H9 (cell line): ENCODE results near the gene MAST1. TPM values are rescaled to one million over a fixed set of nuclear protein-coding genes. Genes with fewer than 3 reads are reported as not detected.

Source experiments
- DNase-seq: peaks from one replicate; pipeline ENCODE4 v3.0.0-alpha.2; 2017
- H2AFZ ChIP-seq: one replicate; pipeline ENCODE4 v1.6.1; 2013; ENCODE audit warnings: mild to moderate bottlenecking, low read length, control low read depth, moderate library complexity
- H2AK5ac ChIP-seq: 2 replicates; pipeline ENCODE4 v1.6.1; 2013; ENCODE audit warnings: low read length, control low read depth, mixed read lengths; ENCODE audit not compliant: insufficient read length
- H2BK120ac ChIP-seq: one replicate; pipeline ENCODE4 v1.6.1; 2013; ENCODE audit warnings: low read depth, mild to moderate bottlenecking, low read length, control low read depth, inconsistent platforms; ENCODE audit not compliant: poor library complexity, severe bottlenecking
- H2BK12ac ChIP-seq: 2 replicates; pipeline ENCODE4 v1.6.1; 2013; ENCODE audit warnings: low read length, control low read depth, mixed read lengths, low read depth; ENCODE audit not compliant: insufficient read length
- H2BK15ac ChIP-seq: 2 replicates; pipeline ENCODE4 v1.6.1; 2013; ENCODE audit warnings: low read depth, low read length, control low read depth
- H2BK20ac ChIP-seq: one replicate; pipeline ENCODE4 v1.6.1; 2013; ENCODE audit warnings: low read depth, mild to moderate bottlenecking, low read length, control low read depth, inconsistent platforms; ENCODE audit not compliant: poor library complexity, severe bottlenecking
- H2BK5ac ChIP-seq: 2 replicates; pipeline ENCODE4 v1.6.1; 2013; ENCODE audit warnings: low read length, control low read depth, mixed read lengths; ENCODE audit not compliant: insufficient read length
- H3K14ac ChIP-seq: 2 replicates; pipeline ENCODE4 v1.6.1; 2013; ENCODE audit warnings: low read length, control low read depth; ENCODE audit not compliant: insufficient read depth
- H3K18ac ChIP-seq: 2 replicates; pipeline ENCODE4 v1.6.1; 2013; ENCODE audit warnings: low read depth, mild to moderate bottlenecking, mixed read lengths, low read length, control low read depth; ENCODE audit not compliant: insufficient read length
- H3K23ac ChIP-seq: 2 replicates; pipeline ENCODE4 v1.6.1; 2013; ENCODE audit warnings: low read length, control low read depth, mixed read lengths, low read depth; ENCODE audit not compliant: insufficient read length
- H3K23me2 ChIP-seq: 2 replicates; pipeline ENCODE4 v1.6.1; 2013; ENCODE audit warnings: low read depth, mild to moderate bottlenecking, mixed read lengths, low read length, control low read depth; ENCODE audit not compliant: insufficient read length, poor library complexity, severe bottlenecking
- H3K27ac ChIP-seq: 2 replicates; pipeline ENCODE4 v1.5.1; 2013; ENCODE audit warnings: low read length, control low read depth, mixed read lengths, low read depth; ENCODE audit not compliant: insufficient read length
- H3K27me3 ChIP-seq: 2 replicates; pipeline ENCODE4 v1.6.1; 2013; ENCODE audit warnings: low read length, control low read depth, inconsistent platforms; ENCODE audit not compliant: insufficient read depth
- H3K4ac ChIP-seq: 2 replicates; pipeline ENCODE4 v1.6.1; 2013; ENCODE audit warnings: low read depth, mild to moderate bottlenecking, control low read depth, inconsistent platforms, low read length, moderate library complexity
- H3K4me1 ChIP-seq: 2 replicates; pipeline ENCODE4 v1.6.1; 2013; ENCODE audit warnings: low read length, control low read depth, inconsistent platforms; ENCODE audit not compliant: insufficient read depth
- H3K4me2 ChIP-seq: 2 replicates; pipeline ENCODE4 v1.6.1; 2013; ENCODE audit warnings: low read length, control low read depth, mixed read lengths; ENCODE audit not compliant: insufficient read length, insufficient read depth
- H3K56ac ChIP-seq: 2 replicates; pipeline ENCODE4 v1.6.1; 2013; ENCODE audit warnings: low read depth, mild to moderate bottlenecking, mixed read lengths, low read length, control low read depth; ENCODE audit not compliant: insufficient read length
- H3K79me1 ChIP-seq: 2 replicates; pipeline ENCODE4 v1.6.1; 2013; ENCODE audit warnings: low read depth, mild to moderate bottlenecking, moderate library complexity, low read length, control low read depth, inconsistent platforms; ENCODE audit not compliant: insufficient read depth, poor library complexity, severe bottlenecking
- H3K79me2 ChIP-seq: 2 replicates; pipeline ENCODE4 v1.6.1; 2013; ENCODE audit warnings: low read length, control low read depth, inconsistent platforms; ENCODE audit not compliant: insufficient read depth
- H3K9ac ChIP-seq: 2 replicates; pipeline ENCODE4 v1.6.1; 2013; ENCODE audit warnings: low read length, control low read depth, mixed read lengths; ENCODE audit not compliant: insufficient read length; ENCODE audit errors: extremely low read depth
- H3K9me3 ChIP-seq: one replicate; pipeline ENCODE4 v1.6.1; 2013; ENCODE audit warnings: low read depth, low read length, inconsistent platforms; ENCODE audit not compliant: control insufficient read depth
- H3T11ph ChIP-seq: one replicate; pipeline ENCODE4 v1.6.1; 2013; ENCODE audit warnings: mild to moderate bottlenecking, low read length, control low read depth, inconsistent platforms
- H4K20me1 ChIP-seq: one replicate; pipeline ENCODE4 v1.6.1; 2013; ENCODE audit not compliant: control insufficient read depth, insufficient read length, insufficient read depth
- H4K5ac ChIP-seq: 2 replicates; pipeline ENCODE4 v1.6.1; 2013; ENCODE audit warnings: low read depth, mild to moderate bottlenecking, mixed read lengths, low read length, control low read depth; ENCODE audit not compliant: insufficient read length
- H4K8ac ChIP-seq: replicated peaks from 2 replicates; pipeline ENCODE4 v1.6.1; 2013; ENCODE audit warnings: low read length, control low read depth, mixed read lengths, low read depth; ENCODE audit not compliant: insufficient read length
- H4K91ac ChIP-seq: 2 replicates; pipeline ENCODE4 v1.6.1; 2013; ENCODE audit warnings: low read depth, mild to moderate bottlenecking, moderate library complexity, mixed read lengths, low read length, control low read depth; ENCODE audit not compliant: insufficient read length
- H3K27ac Mint-ChIP-seq, 3 experiments: 2 replicates in 2 of 3; 3 replicates in 1 of 3; pipeline ENCODE4 v1.8.0; 2020 to 2021; ENCODE audit warnings: mixed read lengths in 3 of 3, mild to moderate bottlenecking in 1 of 3, moderate library complexity in 1 of 3
- H3K27me3 Mint-ChIP-seq: 2 replicates; pipeline ENCODE4 v1.8.0; 2021; ENCODE audit warnings: low read depth, mild to moderate bottlenecking, moderate library complexity, mixed read lengths
- H3K36me3 Mint-ChIP-seq, 3 experiments: 2 replicates in 2 of 3; 3 replicates in 1 of 3; pipeline ENCODE4 v1.8.0; 2020 to 2021; ENCODE audit warnings: low read depth in 3 of 3, mixed read lengths in 3 of 3; ENCODE audit not compliant: insufficient read depth in 1 of 3
- H3K4me1 Mint-ChIP-seq, 2 experiments: 2 replicates each; pipeline ENCODE4 v1.8.0; 2020; ENCODE audit warnings: mixed read lengths in 2 of 2
- H3K4me3 Mint-ChIP-seq, 2 experiments: 2 replicates in 1 of 2; 3 replicates in 1 of 2; pipeline ENCODE4 v1.8.0; 2020 to 2021; ENCODE audit warnings: mild to moderate bottlenecking in 2 of 2, mixed read lengths in 2 of 2, moderate library complexity in 1 of 2
- H3K9me3 Mint-ChIP-seq, 2 experiments: 2 replicates in 1 of 2; 3 replicates in 1 of 2; pipeline ENCODE4 v1.8.0; 2020; ENCODE audit warnings: mild to moderate bottlenecking in 2 of 2, mixed read lengths in 2 of 2, moderate library complexity in 1 of 2
- WGBS: extraction: QIAGEN DNeasy Blood & Tissue Kit; methylation state at CpG from one replicate; pipeline ENCODE4 v1.1.7; 2013; ENCODE audit warnings: missing lambda C conversion rate, low lambda C conversion rate, mixed read lengths; ENCODE audit not compliant: insufficient read length; ENCODE audit errors: extremely low coverage; 5-methylcytosine and 5-hydroxymethylcytosine counted together
- total RNA-seq: library from RNA; stranded (reverse); gene quantifications from 2 replicates; pipeline ENCODE4 v1.2.1, GENCODE V29; 2021
- TF ChIP-seq, protein P1 (sequence below): fragments of 200-600 bp; sonication (generic); conservative IDR thresholded peaks from 3 replicates; pipeline ENCODE4 v1.8.0; 2021; ENCODE audit warnings: antibody characterized with exemption, mild to moderate bottlenecking

MAST1 gene
- total RNA-seq, 1 experiment from 2014 or later = 15.1 TPM

DNA sequence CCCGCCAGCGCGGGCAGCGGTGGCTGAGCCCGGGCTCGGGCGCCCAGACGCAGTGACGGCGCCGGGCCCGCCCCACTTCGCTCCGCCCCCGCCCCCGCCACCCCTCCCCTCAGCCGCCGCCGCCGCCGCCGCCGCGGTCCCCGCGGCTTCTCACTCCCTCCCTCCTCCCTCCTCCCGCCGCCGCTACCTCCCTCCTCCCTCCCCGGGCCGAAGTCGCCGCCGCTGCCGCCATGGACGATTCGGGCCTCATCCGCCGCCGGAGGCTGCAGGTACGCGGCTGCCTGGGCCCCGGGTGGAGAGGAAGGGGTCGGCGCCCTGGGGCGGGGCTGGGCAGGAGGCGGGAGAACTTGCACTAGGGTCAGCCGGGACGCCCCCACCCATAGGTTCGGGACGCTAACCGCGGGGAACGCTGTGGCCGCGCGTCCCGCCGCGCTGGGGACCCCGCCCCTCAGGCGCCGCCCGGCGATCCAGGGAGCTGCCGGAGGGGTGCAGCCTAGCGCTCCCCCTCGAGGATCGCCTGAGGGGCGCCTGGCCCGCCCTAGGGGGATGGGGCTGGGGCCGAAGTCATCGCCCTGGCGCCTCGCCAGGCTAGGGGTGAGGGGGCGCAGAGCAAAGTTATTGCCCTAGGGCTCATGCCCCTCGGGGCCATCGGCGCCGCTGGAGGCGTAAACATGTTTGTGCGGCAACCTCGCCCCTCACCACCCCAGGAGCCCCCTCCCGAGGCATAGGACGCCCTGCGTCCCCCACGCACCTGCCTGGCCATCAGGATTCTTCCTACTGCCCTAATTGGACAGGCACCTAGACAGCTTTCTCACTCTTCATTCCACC lies 4.4 kb upstream of the MAST1 start:
- H3K36me3 Mint-ChIP-seq = no peaks in the 10 kb centered on the region; a peak in 1 of 7 replicates
- Histone ChIP-seq H2BK5ac (no peak overlapping the region), H3K56ac (no peak overlapping the region), H3K4ac (no peak overlapping the region), H3K14ac (no peak overlapping the region; the same call in 1 of the 2 replicates), H3K23me2 (peaks cover 10% of the 10 kb centered on the region), H2AFZ (no peak overlapping the region), H3K23ac (no peak overlapping the region), H2BK12ac (no peak overlapping the region), H3K27me3 (peaks cover 3% of the 10 kb centered on the region; the same call in 1 of the 2 replicates), H3K9me3 (no peaks in the 10 kb centered on the region), H3K9ac (no peak overlapping the region), H3K27ac (no peak overlapping the region), H2AK5ac (no peak overlapping the region), H3K4me1 (no peaks in the 10 kb centered on the region; the same call in 1 of the 2 replicates), H2BK120ac (no peak overlapping the region), H3T11ph (no peak overlapping the region), H3K4me2 (peak overlapping the region; percentile 76), H4K91ac (no peak overlapping the region), H4K8ac (no peak overlapping the region), H3K18ac (no peak overlapping the region), H4K20me1 (no peaks in the 10 kb centered on the region), H3K79me2 (no peaks in the 10 kb centered on the region), H2BK15ac (no peak overlapping the region), H2BK20ac (no peak overlapping the region), H3K79me1 (no peaks in the 10 kb centered on the region), H4K5ac (no peak overlapping the region)
- DNase-seq = peak; percentile 70
- WGBS = no CpG with 5 or more reads among the region's 87 CpGs
- peaks cover 43% of the 10 kb centered on the region for H3K27me3 Mint-ChIP-seq
- no peaks in the 10 kb centered on the region; a peak in 1 of 5 replicates for H3K9me3 Mint-ChIP-seq
- peaks cover 26 to 34% of the 10 kb centered on the region in 2 experiments for H3K4me1 Mint-ChIP-seq
- peak overlapping the region; percentile 68 to 90 for H3K4me3 Mint-ChIP-seq
- no peak overlapping the region for H3K27ac Mint-ChIP-seq
- TF ChIP-seq, protein P1, sequence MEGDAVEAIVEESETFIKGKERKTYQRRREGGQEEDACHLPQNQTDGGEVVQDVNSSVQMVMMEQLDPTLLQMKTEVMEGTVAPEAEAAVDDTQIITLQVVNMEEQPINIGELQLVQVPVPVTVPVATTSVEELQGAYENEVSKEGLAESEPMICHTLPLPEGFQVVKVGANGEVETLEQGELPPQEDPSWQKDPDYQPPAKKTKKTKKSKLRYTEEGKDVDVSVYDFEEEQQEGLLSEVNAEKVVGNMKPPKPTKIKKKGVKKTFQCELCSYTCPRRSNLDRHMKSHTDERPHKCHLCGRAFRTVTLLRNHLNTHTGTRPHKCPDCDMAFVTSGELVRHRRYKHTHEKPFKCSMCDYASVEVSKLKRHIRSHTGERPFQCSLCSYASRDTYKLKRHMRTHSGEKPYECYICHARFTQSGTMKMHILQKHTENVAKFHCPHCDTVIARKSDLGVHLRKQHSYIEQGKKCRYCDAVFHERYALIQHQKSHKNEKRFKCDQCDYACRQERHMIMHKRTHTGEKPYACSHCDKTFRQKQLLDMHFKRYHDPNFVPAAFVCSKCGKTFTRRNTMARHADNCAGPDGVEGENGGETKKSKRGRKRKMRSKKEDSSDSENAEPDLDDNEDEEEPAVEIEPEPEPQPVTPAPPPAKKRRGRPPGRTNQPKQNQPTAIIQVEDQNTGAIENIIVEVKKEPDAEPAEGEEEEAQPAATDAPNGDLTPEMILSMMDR = no peak; the same call in 2 of the 3 replicates
